Duodenal mucosa (tissue), 2 donors: ENCODE measurements around the gene LRRC32.

ENCODE experiments used
- H3K27ac ChIP-seq: one replicate; pipeline ENCODE4 v1.7.0; 2013; ENCODE audit warnings: low read depth, low read length
- H3K27me3 ChIP-seq, 2 donors: one replicate each; pipeline ENCODE4 v1.7.0; 2013; ENCODE audit warnings: low read length in 2 of 2, control low read depth in 1 of 2; ENCODE audit not compliant: insufficient read depth in 2 of 2, control insufficient read depth in 1 of 2
- H3K36me3 ChIP-seq, 2 donors: one replicate each; pipeline ENCODE4 v1.7.0; 2013; ENCODE audit warnings: low read length in 2 of 2, control low read depth in 1 of 2; ENCODE audit not compliant: insufficient read depth in 2 of 2, control insufficient read depth in 1 of 2
- H3K4me1 ChIP-seq, 2 donors: one replicate each; pipeline ENCODE4 v1.7.0; 2013; ENCODE audit warnings: low read length in 2 of 2, control low read depth in 1 of 2; ENCODE audit not compliant: insufficient read depth in 2 of 2, control insufficient read depth in 1 of 2
- H3K4me3 ChIP-seq, 2 donors: one replicate each; pipeline ENCODE4 v1.7.0; 2013; ENCODE audit warnings: low read length in 2 of 2, low read depth in 1 of 2
- H3K9ac ChIP-seq, 2 donors: one replicate each; pipeline ENCODE4 v1.7.0; 2013; ENCODE audit warnings: low read length in 2 of 2, low read depth in 1 of 2
- H3K9me3 ChIP-seq, 2 donors: one replicate each; pipeline ENCODE4 v1.7.0; 2013; ENCODE audit warnings: low read length in 2 of 2, control low read depth in 1 of 2; ENCODE audit not compliant: control insufficient read depth in 1 of 2

Gene LRRC32

DNA sequence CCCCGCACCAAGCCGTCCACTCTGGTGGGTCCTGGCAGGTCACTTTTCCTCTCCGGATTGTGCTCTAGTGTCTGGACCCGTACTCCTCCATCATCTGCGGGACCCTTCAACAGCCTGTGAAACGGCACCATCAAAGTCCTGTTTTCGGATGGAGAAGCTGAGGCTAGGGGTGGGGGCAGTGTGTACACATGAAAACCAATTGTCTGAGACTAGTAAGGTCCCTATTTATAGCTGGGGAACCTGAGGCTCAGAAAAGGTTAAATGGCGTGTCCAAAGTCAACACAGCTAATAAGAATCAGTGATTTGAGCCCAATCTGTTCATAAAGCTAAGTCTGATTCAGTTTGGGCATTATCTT is 668 bp upstream of the LRRC32 start:
- Histone ChIP-seq H3K27me3 (peaks cover 11 to 14% of the 10 kb centered on the region in 2 donors), H3K9me3 (no peaks in the 10 kb centered on the region), H3K9ac (no peak overlapping the region), H3K27ac (peak overlapping the region; percentile 18), H3K36me3 (no peaks in the 10 kb centered on the region), H3K4me3 (peak overlapping the region; percentile 53 to 60), H3K4me1 (peaks cover 17 to 23% of the 10 kb centered on the region in 2 donors)

DNA sequence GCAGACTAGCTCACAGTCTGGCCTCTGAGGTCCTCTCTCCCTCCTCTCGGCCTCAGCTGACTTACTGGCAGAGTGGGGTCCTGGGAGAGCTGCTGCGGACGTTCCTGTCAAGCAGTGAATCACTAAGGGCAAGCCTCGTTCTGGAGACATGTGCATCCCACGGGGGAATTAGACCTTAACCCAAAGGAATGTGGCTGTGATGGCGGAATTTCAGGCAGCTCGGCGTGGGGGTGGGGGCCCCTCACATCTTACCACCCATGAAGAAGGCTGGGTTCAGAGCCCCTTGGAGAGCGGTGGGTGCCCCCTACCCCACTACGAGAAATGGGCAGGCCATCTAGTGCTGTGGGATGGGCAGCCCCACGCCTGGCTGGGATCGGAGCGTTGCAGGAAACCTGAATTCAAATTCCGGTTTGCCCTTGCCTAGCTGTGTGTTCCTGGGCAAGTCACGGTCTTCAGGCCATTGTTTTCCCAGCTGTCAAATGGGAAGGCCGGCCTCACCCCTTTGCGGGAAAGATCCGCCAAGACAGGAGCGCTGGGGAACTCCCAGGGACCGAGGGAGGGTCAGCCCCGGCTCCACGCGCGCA is 554 bp downstream of the LRRC32 start:
- Histone ChIP-seq H3K27me3 (peaks cover 11 to 14% of the 10 kb centered on the region in 2 donors), H3K4me1 (peaks cover 17 to 30% of the 10 kb centered on the region in 2 donors), H3K36me3 (no peaks in the 10 kb centered on the region), H3K27ac (peak overlapping the region; percentile 60), H3K9ac (peak overlapping the region; percentile 34 to 40), H3K9me3 (no peaks in the 10 kb centered on the region), H3K4me3 (peak overlapping the region; percentile 46 to 60)

DNA sequence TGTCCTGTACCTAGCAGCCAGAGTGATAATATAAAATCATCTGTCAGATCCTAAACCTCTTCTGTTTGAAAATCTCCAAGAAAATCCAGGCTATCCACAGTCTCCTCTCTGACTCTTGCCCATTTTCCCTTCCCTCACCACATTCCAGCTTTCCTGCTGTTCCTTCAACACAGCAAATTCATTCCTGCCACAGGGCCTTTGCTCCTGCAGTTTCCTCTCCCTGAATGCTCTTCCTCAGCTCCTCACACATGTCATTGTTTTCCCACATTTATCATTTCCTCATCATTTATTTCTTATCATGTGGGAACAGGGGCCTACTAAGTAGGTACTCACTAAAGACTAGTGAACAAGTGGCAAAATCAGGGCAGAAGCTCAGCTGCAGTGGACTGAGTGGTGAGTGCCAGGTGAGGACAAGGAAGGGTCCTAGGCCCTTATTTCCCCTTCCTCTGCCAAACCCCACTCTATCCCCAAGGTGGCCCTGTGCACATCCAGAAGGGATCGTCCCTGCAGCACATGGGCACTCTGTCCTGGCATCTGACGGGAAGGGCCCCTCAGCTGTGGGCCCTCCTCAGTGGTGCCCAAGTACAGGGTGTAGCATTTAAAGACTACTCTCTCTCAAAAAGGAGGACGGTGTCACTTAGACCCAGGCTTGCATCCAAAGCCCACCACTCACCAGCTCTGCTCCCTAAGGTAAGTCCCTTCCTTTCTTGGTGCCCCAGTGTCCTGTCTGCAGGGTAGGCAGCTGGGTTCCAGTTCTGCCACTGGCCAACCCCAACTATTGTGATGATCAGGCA is 2.0 kb downstream of the LRRC32 start:
- Histone ChIP-seq H3K4me3 (peak overlapping the region; percentile 46 to 60), H3K27me3 (peaks cover 11 to 14% of the 10 kb centered on the region in 2 donors), H3K27ac (peak overlapping the region; percentile 60), H3K4me1 (peaks cover 17 to 30% of the 10 kb centered on the region in 2 donors), H3K9me3 (no peaks in the 10 kb centered on the region), H3K36me3 (no peaks in the 10 kb centered on the region), H3K9ac (peak overlapping the region in 1 of 2 donors; percentile 34)

DNA sequence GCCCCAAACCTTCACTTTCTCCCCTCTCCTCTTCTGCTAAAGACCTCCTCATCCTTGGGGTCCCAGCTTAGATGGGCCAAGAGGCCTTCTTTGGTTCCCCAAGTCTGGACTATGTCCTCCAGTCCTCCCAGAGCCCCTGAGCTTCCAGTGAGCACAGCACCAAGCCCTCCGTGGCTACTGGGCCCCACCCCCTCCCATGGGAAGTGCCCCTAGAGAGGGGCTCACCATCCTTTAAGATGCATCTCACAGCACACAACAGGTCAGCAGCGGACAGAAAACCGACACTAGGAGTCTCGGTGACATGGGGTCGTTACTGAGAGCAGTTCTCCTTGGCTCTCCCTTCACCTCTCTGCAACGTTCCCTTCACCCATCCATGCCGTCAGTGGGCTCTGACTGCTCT is 2.7 kb downstream of the LRRC32 start:
- Histone ChIP-seq H3K9ac (no peak overlapping the region), H3K27ac (peak overlapping the region; percentile 45), H3K9me3 (no peaks in the 10 kb centered on the region), H3K36me3 (no peaks in the 10 kb centered on the region), H3K4me1 (peaks cover 9 to 27% of the 10 kb centered on the region in 2 donors), H3K4me3 (peak overlapping the region; percentile 27 to 46), H3K27me3 (peaks cover 11 to 14% of the 10 kb centered on the region in 2 donors)

DNA sequence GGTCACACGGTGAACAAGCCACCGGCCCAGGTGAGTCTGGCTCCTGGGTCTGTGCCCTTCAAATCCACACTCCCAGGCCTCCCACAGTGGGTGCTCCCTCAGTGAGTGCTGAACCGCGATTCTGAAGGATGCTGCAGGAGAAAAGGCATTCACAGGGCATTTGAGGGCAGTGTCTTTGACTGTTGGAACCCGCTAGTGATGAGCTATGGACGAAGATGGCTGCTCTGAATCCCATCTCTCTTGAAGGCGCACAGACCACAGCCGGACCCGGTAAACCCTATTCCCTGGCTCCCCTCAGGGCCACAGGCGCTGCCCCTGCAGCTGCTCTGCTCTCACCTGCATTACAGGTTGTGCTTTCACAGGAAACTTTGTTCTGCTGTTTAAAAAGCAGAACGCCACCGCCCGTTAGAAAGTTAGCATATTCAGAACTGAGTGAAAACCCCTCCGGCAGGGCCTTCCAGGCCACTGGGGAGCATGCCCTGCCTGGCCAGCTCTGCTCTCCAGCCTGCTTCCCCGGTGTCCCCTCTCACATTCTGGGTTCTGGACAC is 3.2 kb downstream of the LRRC32 start:
- no peaks in the 10 kb centered on the region for H3K9me3 ChIP-seq
- peak overlapping the region; percentile 27 to 46 for H3K4me3 ChIP-seq
- peaks cover 6 to 24% of the 10 kb centered on the region in 2 donors for H3K4me1 ChIP-seq
- no peaks in the 10 kb centered on the region for H3K36me3 ChIP-seq
- no peak overlapping the region for H3K9ac ChIP-seq
- peaks cover 11 to 14% of the 10 kb centered on the region in 2 donors for H3K27me3 ChIP-seq
- peak overlapping the region; percentile 45 for H3K27ac ChIP-seq

DNA sequence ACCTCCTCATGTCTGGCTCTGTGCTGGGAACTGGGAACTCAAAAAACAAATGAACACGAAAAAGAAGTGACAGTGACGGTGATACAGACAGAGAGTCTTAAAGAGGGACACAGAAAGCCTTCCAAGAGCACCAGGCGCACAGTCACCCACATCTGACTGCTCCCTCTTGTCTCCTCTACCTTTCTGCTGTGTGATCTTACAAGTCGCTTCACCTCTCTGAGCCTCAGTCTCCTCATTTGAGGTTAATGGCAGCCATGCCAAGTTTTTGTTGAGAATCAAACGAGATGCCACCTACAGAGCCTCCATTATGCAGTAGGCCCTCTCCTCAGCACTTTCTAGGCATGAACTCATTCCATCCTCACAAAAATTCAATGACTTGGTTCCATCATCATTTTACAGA is 3.7 kb downstream of the LRRC32 start:
- H3K9me3 ChIP-seq, result no peaks in the 10 kb centered on the region
- H3K9ac ChIP-seq, result no peak overlapping the region
- H3K27ac ChIP-seq, result no peak overlapping the region
- H3K36me3 ChIP-seq, result no peaks in the 10 kb centered on the region
- H3K4me3 ChIP-seq, result peak overlapping the region; percentile 27 to 46
- peaks cover 6 to 24% of the 10 kb centered on the region in 2 donors for H3K4me1 ChIP-seq
- peaks cover 11 to 14% of the 10 kb centered on the region in 2 donors for H3K27me3 ChIP-seq

DNA sequence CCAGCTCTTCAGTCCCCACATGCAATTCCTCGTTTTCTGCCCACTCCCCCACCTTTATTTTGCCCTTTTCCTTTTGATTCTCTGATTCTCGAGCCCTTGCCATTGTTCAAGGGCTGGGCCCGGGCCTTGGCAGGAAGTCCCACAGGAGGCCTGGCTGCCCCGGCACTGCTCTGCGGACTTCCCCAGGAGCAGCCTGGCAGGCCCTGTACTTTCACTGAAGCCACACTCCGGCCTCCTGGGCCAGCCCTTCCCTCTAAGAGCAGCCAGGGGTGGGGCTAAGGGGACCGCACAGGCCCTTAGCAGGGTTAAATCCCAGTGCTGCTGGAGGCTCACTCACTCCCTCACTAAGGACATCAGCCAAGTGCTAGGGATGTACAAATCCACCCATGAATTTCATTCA is 4.1 kb downstream of the LRRC32 start:
- Histone ChIP-seq H3K36me3 (no peaks in the 10 kb centered on the region), H3K9me3 (no peaks in the 10 kb centered on the region), H3K27ac (no peak overlapping the region), H3K27me3 (peaks cover 11 to 14% of the 10 kb centered on the region in 2 donors), H3K4me1 (peaks cover 4 to 23% of the 10 kb centered on the region in 2 donors), H3K9ac (no peak overlapping the region), H3K4me3 (no peak overlapping the region)

DNA sequence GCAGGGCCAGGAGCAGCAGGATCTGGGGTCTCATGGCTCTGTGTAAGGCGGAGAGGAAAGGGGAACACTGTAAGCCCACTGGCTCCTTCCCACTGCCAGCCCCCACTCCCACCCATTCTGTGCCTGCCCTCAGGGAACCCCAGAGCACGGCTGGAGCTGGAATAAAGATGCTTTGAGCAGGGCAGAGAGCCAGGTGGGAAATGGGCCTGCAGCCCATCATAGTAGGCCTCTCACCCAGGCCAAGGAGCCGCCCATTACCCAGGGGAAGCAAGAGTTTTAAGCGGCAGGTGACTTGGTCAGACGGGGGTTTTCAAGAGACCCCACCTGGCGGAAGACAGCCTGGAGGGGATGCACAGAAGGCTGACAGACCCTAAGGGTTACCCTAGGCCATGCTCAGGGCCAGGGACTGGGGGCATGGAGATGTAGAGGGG is 4.6 kb downstream of the LRRC32 start:
- Histone ChIP-seq H3K27ac (no peak overlapping the region), H3K36me3 (no peaks in the 10 kb centered on the region), H3K9ac (no peak overlapping the region), H3K4me1 (peaks cover 0 to 18% of the 10 kb centered on the region in 2 donors), H3K4me3 (no peak overlapping the region), H3K27me3 (peaks cover 11 to 14% of the 10 kb centered on the region in 2 donors), H3K9me3 (no peaks in the 10 kb centered on the region)

DNA sequence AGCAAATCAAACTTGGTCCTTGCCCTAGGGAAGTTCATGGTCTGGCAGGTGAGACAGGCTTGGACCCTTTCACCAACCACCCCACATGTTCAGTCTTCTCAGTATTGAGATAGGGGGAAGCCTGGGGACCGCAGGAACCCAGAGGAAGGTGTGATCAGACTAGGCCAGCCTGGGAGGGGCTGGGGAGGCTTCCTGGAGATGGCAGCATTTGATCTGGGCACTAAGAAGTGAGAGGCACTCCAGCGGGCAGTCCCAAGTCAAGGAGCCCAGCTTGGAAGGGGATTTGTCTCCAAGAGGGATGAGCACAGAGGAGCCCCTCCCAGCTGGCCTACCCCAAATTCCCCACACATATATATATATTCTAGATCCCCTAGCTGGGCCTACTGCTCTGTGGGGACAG is 5.4 kb downstream of the LRRC32 start:
- Histone ChIP-seq H3K9ac (no peak overlapping the region), H3K36me3 (no peaks in the 10 kb centered on the region), H3K27ac (no peak overlapping the region), H3K27me3 (peaks cover 9 to 13% of the 10 kb centered on the region in 2 donors), H3K4me1 (peaks cover 0 to 18% of the 10 kb centered on the region in 2 donors), H3K9me3 (no peaks in the 10 kb centered on the region), H3K4me3 (no peak overlapping the region)

DNA sequence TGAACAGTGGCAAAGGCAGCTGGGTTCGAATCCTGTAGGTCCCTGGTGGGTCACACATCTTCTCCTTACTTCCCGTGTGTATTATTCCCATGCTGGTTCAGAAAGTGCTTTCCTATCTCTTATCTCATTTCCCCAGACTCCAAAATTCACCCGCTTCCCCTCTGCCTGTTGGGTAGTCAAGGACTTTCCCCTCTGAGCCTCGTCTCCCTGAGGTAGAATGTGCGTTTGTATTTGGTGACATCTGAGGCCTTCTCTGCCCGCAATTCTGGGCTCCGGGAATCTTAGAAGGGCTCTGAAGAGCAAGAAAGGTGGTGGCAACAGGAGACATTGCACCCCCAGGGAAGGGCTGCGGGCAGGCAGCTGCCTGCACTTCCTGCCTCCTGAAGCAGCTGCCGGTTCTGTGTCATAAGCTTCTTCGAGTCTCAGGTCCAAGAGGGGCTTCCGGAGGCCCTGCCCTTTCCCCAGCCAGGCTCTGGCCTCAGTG is 5.9 kb downstream of the LRRC32 start:
- Histone ChIP-seq H3K9ac (no peak overlapping the region), H3K9me3 (no peaks in the 10 kb centered on the region), H3K36me3 (peaks cover 0 to 2% of the 10 kb centered on the region in 2 donors), H3K4me3 (no peak overlapping the region), H3K27ac (no peak overlapping the region), H3K27me3 (peaks cover 3 to 7% of the 10 kb centered on the region in 2 donors), H3K4me1 (peaks cover 0 to 14% of the 10 kb centered on the region in 2 donors)
